Measurements from ENCODE around the gene PLA2G3. TPM values are rescaled to one million over a fixed set of nuclear protein-coding genes. Genes with fewer than 3 reads are reported as not detected.
"Not testable (repeated sequence)": the region's sequence is repeated elsewhere in the genome, so short reads cannot be mapped to it uniquely, and the experiment has no call there.

PLA2G3 gene
- total RNA-seq, 1 experiment from 2014 or later: not detected

- Mint-ChIP-seq H3K4me1 (ENCODE audit: low read depth, unreplicated experiment) (peaks cover 12% of the 10 kb centered on the region), H3K27ac (ENCODE audit: unreplicated experiment) (no peak overlapping the region), H3K36me3 (ENCODE audit: insufficient read depth, unreplicated experiment) (no peaks in the 10 kb centered on the region), H3K27me3 (ENCODE audit: unreplicated experiment) (no peaks in the 10 kb centered on the region), H3K9me3 (ENCODE audit: low read depth, unreplicated experiment) (no peaks in the 10 kb centered on the region), H3K4me3 (ENCODE audit: low read depth, unreplicated experiment) (no peak overlapping the region)
- TF ChIP-seq CTCF (IDR thresholded peaks at IDR 0.05; ENCODE audit: unreplicated experiment): no peak
- intact Hi-C loops (cut with micrococcal nuclease; ENCODE audit: unreplicated experiment): no loop called here
- BruUV-seq (replicated peaks): no TSS peak
- CTCF ChIA-PET: interaction anchor here (1.0 kb wide), 1 partner anchor 33 kb away, joined by 3 read pairs; no protein-coding TSS in a partner anchor
- DNase-seq: no peak
Measured at GRCh38 chr22:31173386-31174145, 33.3 kb upstream of the PLA2G3 start.

GRCh38 chr22:31171734-31172133 lies 31.4 kb upstream of the PLA2G3 start:
- H3K9me3 Mint-ChIP-seq (ENCODE audit: low read depth, unreplicated experiment); CTCF ChIA-PET: not testable (repeated sequence)

GRCh38 chr22:31170971-31171370 lies 30.7 kb upstream of the PLA2G3 start:
- Mint-ChIP-seq H3K9me3 (ENCODE audit: low read depth, unreplicated experiment) (no peaks in the 10 kb centered on the region), H3K27me3 (ENCODE audit: unreplicated experiment) (no peaks in the 10 kb centered on the region), H3K27ac (ENCODE audit: unreplicated experiment) (no peak overlapping the region), H3K4me1 (ENCODE audit: low read depth, unreplicated experiment) (peaks cover 11% of the 10 kb centered on the region), H3K36me3 (ENCODE audit: insufficient read depth, unreplicated experiment) (peaks cover 8% of the 10 kb centered on the region), H3K4me3 (ENCODE audit: low read depth, unreplicated experiment) (no peak overlapping the region)
- BruUV-seq (replicated peaks): no TSS peak
- intact Hi-C loops (cut with micrococcal nuclease; ENCODE audit: unreplicated experiment): no loop called here
- no peak for TF ChIP-seq CTCF (IDR thresholded peaks at IDR 0.05; ENCODE audit: unreplicated experiment)
- CTCF ChIA-PET: interaction anchor here (0.6 kb wide), 1 partner anchor 27 kb away, joined by 5 read pairs; no protein-coding TSS in a partner anchor
- no peak for DNase-seq

More at GRCh38 chr22:31171734-31172133, 31.4 kb upstream of the PLA2G3 start:
- DNase-seq; H3K27me3 Mint-ChIP-seq (ENCODE audit: unreplicated experiment); H3K4me3 Mint-ChIP-seq (ENCODE audit: low read depth, unreplicated experiment); intact Hi-C loops (cut with micrococcal nuclease; ENCODE audit: unreplicated experiment); H3K27ac Mint-ChIP-seq (ENCODE audit: unreplicated experiment); H3K36me3 Mint-ChIP-seq (ENCODE audit: insufficient read depth, unreplicated experiment); BruUV-seq (replicated peaks): not testable (repeated sequence)
- peaks cover 11% of the 10 kb centered on the region for H3K4me1 Mint-ChIP-seq (ENCODE audit: low read depth, unreplicated experiment)

GRCh38 chr22:31162015-31162765 lies 21.9 kb upstream of the PLA2G3 start:
- no peak overlapping the region for H3K4me3 Mint-ChIP-seq (ENCODE audit: low read depth, unreplicated experiment)
- DNase-seq: no peak
- H3K9me3 Mint-ChIP-seq (ENCODE audit: low read depth, unreplicated experiment): no peaks in the 10 kb centered on the region
- H3K27ac Mint-ChIP-seq (ENCODE audit: unreplicated experiment): no peak overlapping the region
- TF ChIP-seq CTCF (IDR thresholded peaks at IDR 0.05; ENCODE audit: unreplicated experiment): no peak
- no TSS peak for BruUV-seq (replicated peaks)
- intact Hi-C loops (cut with micrococcal nuclease; ENCODE audit: unreplicated experiment): no loop called here
- CTCF ChIA-PET: interaction anchor here (0.5 to 1.3 kb wide), 5 partner anchors 110 to 297 kb away, joined by 3 to 4 read pairs (median 4); no protein-coding TSS in a partner anchor
- H3K4me1 Mint-ChIP-seq (ENCODE audit: low read depth, unreplicated experiment): peaks cover 20% of the 10 kb centered on the region
- H3K36me3 Mint-ChIP-seq (ENCODE audit: insufficient read depth, unreplicated experiment): peaks cover 37% of the 10 kb centered on the region
- peaks cover 9% of the 10 kb centered on the region for H3K27me3 Mint-ChIP-seq (ENCODE audit: unreplicated experiment)

Data from Calu3 (cell line).